ENCODE results near the gene SLC8A1.

The SLC8A1 gene

GRCh38 chr2:40353231-40353630 lies 98.7 kb downstream of the SLC8A1 start:
- DNase-seq (ENCODE audit: low read depth) = no peak

- DNase-seq (ENCODE audit: low read depth) = no peak
These were observed 99.2 kb downstream of the SLC8A1 start for GRCh38 chr2:40352703-40353099.

- DNase-seq (ENCODE audit: low read depth) = no peak
These were observed 99.7 kb downstream of the SLC8A1 start for GRCh38 chr2:40352041-40352702.

- DNase-seq (ENCODE audit: low read depth) = peak; percentile 85
These were observed 103.2 kb downstream of the SLC8A1 start for GRCh38 chr2:40348665-40349064.

- no peak for DNase-seq (ENCODE audit: low read depth)
These were observed 103.9 kb downstream of the SLC8A1 start for GRCh38 chr2:40348038-40348437.

- no peak for DNase-seq (ENCODE audit: low read depth)
These were observed 105.1 kb downstream of the SLC8A1 start for GRCh38 chr2:40346535-40347354.

GRCh38 chr2:40344364-40344763 lies 107.5 kb downstream of the SLC8A1 start:
- DNase-seq (ENCODE audit: low read depth) = no peak

- peak; percentile 64 for DNase-seq (ENCODE audit: low read depth)
These were observed 108.0 kb downstream of the SLC8A1 start for GRCh38 chr2:40343902-40344301.

- no peak for DNase-seq (ENCODE audit: low read depth)
These were observed 110.7 kb downstream of the SLC8A1 start for GRCh38 chr2:40341198-40341597.

- DNase-seq (ENCODE audit: low read depth) = no peak
These were observed 112.9 kb downstream of the SLC8A1 start for GRCh38 chr2:40339026-40339425.

- DNase-seq (ENCODE audit: low read depth) = no peak
These were observed 119.6 kb downstream of the SLC8A1 start for GRCh38 chr2:40332191-40332826.

GRCh38 chr2:40330096-40330495 lies 121.8 kb downstream of the SLC8A1 start:
- no peak for DNase-seq (ENCODE audit: low read depth)

- no peak for DNase-seq (ENCODE audit: low read depth)
These were observed 122.2 kb downstream of the SLC8A1 start for GRCh38 chr2:40329739-40330030.

GRCh38 chr2:40325116-40325515 lies 126.8 kb downstream of the SLC8A1 start:
- no peak for DNase-seq (ENCODE audit: low read depth)

- DNase-seq (ENCODE audit: low read depth) = no peak
These were observed 127.2 kb downstream of the SLC8A1 start for GRCh38 chr2:40324656-40325055.

GRCh38 chr2:40321822-40322221 lies 130.1 kb downstream of the SLC8A1 start:
- no peak for DNase-seq (ENCODE audit: low read depth)

- no peak for DNase-seq (ENCODE audit: low read depth)
These were observed 130.8 kb downstream of the SLC8A1 start for GRCh38 chr2:40321016-40321623.

GRCh38 chr2:40318921-40319320 lies 133.0 kb downstream of the SLC8A1 start:
- no peak for DNase-seq (ENCODE audit: low read depth)

- no peak for DNase-seq (ENCODE audit: low read depth)
These were observed 134.1 kb downstream of the SLC8A1 start for GRCh38 chr2:40317761-40318160.

- no peak for DNase-seq (ENCODE audit: low read depth)
These were observed 134.8 kb downstream of the SLC8A1 start for GRCh38 chr2:40317046-40317445.

- no peak for DNase-seq (ENCODE audit: low read depth)
These were observed 135.3 kb downstream of the SLC8A1 start for GRCh38 chr2:40316620-40317019.

GRCh38 chr2:40315683-40316082 lies 136.2 kb downstream of the SLC8A1 start:
- no peak for DNase-seq (ENCODE audit: low read depth)

GRCh38 chr2:40311026-40311425 lies 140.9 kb downstream of the SLC8A1 start:
- no peak for DNase-seq (ENCODE audit: low read depth)

Measured in non-pigmented ciliary epithelial cell (primary cell).